Neural progenitor cell (in vitro differentiated cells): Measurements from ENCODE around the gene TINAGL1.

Source experiments
- EZH2phosphoT487 ChIP-seq: fragments of 200-600 bp; sonication (generic); IDR thresholded peaks from 2 replicates; pipeline ENCODE4 v1.6.1; 2017; ENCODE audit warnings: antibody characterized with exemption
- TF ChIP-seq, protein P1 (sequence below): fragments of 200-600 bp; sonication (generic); IDR thresholded peaks from 2 replicates; pipeline ENCODE4 v1.5.1; 2017; ENCODE audit warnings: antibody characterized with exemption, mild to moderate bottlenecking

DNA sequence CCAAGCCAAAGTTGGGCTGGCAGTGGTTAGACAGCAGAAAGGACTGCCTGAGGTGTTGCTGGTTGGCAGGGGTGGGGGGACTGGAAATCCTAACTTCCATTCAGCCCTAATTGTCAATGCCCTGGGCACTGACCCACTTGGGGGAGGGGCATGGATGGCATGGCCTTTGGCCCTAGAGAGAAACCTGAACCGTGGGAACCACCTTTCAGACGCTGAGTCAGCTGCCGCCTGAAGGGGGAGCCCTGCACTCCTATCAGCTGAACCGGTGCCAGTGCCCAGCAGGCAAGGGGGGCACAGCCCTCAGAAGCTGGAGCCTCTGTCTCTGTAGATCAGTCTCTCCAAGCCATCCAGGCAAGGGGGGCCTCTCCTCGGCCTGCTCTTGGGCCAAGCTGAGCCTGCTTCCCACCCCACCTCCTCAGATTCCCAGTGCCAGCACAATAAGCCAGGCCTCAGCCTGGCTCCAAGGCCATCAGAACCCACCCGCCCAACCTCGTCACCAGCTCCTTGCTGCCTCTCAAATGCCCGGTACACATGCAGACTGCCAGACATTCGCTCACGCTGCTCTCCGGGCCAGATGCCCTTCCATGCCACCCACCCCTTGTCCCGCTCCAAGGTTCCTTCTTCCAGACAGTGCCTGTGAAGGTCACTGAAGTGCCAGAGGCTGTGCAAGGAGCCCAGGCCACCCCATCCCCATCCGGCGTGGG is 11.6 kb downstream of the TINAGL1 start:
- no peak for TF ChIP-seq EZH2phosphoT487
- TF ChIP-seq, protein P1, sequence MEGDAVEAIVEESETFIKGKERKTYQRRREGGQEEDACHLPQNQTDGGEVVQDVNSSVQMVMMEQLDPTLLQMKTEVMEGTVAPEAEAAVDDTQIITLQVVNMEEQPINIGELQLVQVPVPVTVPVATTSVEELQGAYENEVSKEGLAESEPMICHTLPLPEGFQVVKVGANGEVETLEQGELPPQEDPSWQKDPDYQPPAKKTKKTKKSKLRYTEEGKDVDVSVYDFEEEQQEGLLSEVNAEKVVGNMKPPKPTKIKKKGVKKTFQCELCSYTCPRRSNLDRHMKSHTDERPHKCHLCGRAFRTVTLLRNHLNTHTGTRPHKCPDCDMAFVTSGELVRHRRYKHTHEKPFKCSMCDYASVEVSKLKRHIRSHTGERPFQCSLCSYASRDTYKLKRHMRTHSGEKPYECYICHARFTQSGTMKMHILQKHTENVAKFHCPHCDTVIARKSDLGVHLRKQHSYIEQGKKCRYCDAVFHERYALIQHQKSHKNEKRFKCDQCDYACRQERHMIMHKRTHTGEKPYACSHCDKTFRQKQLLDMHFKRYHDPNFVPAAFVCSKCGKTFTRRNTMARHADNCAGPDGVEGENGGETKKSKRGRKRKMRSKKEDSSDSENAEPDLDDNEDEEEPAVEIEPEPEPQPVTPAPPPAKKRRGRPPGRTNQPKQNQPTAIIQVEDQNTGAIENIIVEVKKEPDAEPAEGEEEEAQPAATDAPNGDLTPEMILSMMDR = peak; percentile 78
